Smooth muscle cell (in vitro differentiated cells): ENCODE measurements around the gene UBE2G1. TPM values are rescaled to one million over a fixed set of nuclear protein-coding genes. Genes with fewer than 3 reads are reported as not detected.

ENCODE experiments used
- DNase-seq: peaks from one replicate; lab custom pipeline; 2025; ENCODE audit not compliant: unreplicated experiment; lab: John Stamatoyannopoulos, UW
- H2AFZ ChIP-seq: fragments of 200-600 bp; sonication (generic); 2 replicates; pipeline ENCODE4 v1.6.0; 2016; ENCODE audit warnings: antibody characterized with exemption, low read depth, mild to moderate bottlenecking
- H3F3A ChIP-seq: fragments of 200-600 bp; sonication (generic); 2 replicates; pipeline ENCODE4 v1.6.0; 2017; ENCODE audit warnings: antibody characterized with exemption, low read depth
- H3K27ac ChIP-seq: fragments of 200-600 bp; sonication (generic); 2 replicates; pipeline ENCODE4 v1.5.1; 2016; ENCODE audit warnings: low read depth, mild to moderate bottlenecking
- H3K27me3 ChIP-seq: fragments of 200-600 bp; sonication (generic); 2 replicates; pipeline ENCODE4 v1.6.1; 2016; ENCODE audit warnings: low read depth, mild to moderate bottlenecking
- H3K36me3 ChIP-seq: fragments of 200-600 bp; sonication (generic); 2 replicates; pipeline ENCODE4 v1.5.1; 2016; ENCODE audit warnings: low read depth
- H3K4me1 ChIP-seq: fragments of 200-600 bp; sonication (generic); 2 replicates; pipeline ENCODE4 v1.5.1; 2016; ENCODE audit warnings: low read depth
- H3K4me2 ChIP-seq: fragments of 200-600 bp; sonication (generic); 2 replicates; pipeline ENCODE4 v1.6.0; 2016; ENCODE audit warnings: mild to moderate bottlenecking
- H3K4me3 ChIP-seq: fragments of 200-600 bp; sonication (generic); 2 replicates; pipeline ENCODE4 v1.5.1; 2016; ENCODE audit warnings: mild to moderate bottlenecking
- H3K79me2 ChIP-seq: fragments of 200-600 bp; sonication (generic); 2 replicates; pipeline ENCODE4 v1.6.0; 2016; ENCODE audit warnings: low read depth, mild to moderate bottlenecking
- H3K9ac ChIP-seq: fragments of 200-600 bp; sonication (generic); 2 replicates; pipeline ENCODE4 v1.6.0; 2016; ENCODE audit warnings: low read depth
- H3K9me3 ChIP-seq: fragments of 200-600 bp; sonication (generic); replicated peaks from 2 replicates; pipeline ENCODE4 v1.5.1; 2016; ENCODE audit warnings: low read depth
- H4K20me1 ChIP-seq: fragments of 200-600 bp; sonication (generic); 2 replicates; pipeline ENCODE4 v1.6.0; 2016; ENCODE audit warnings: low read depth
- WGBS: methylation state at CpG from one replicate; pipeline ENCODE4 v1.1.7; 2016; ENCODE audit warnings: low lambda C conversion rate; 5-methylcytosine and 5-hydroxymethylcytosine counted together
- polyA plus RNA-seq: library from polyadenylated mRNA; unstranded; fragments of >200 nt; fragmentation: Nextera tagmentation; extraction: Ambion mirVana; gene quantifications from 2 replicates; pipeline ENCODE4 v1.2.1, GENCODE V29; 2016
- total RNA-seq: library from RNA; depleted of rRNA; stranded (reverse); fragments of >200 nt; gene quantifications from 2 replicates; pipeline ENCODE4 v1.2.3, GENCODE V29; 2014
- TF ChIP-seq, protein P1 (sequence below): fragments of 200-600 bp; sonication (generic); IDR thresholded peaks from 2 replicates; pipeline ENCODE4 v1.5.1; 2017; ENCODE audit warnings: borderline replicate concordance, mild to moderate bottlenecking, antibody characterized with exemption; ENCODE audit not compliant: insufficient read depth, poor library complexity, severe bottlenecking

UBE2G1 gene
- total and polyA plus RNA-seq, 2 experiments from 2014 or later: 39.9 to 63.7 TPM

GRCh38 chr17:4272972-4273368 lies 93.5 kb downstream of the UBE2G1 start:
- Histone ChIP-seq H3K27ac (no peak overlapping the region), H3K36me3 (peaks cover 8% of the 10 kb centered on the region), H3K4me1 (no peaks in the 10 kb centered on the region), H2AFZ (no peak overlapping the region), H3K4me3 (no peak overlapping the region), H3K9me3 (no peaks in the 10 kb centered on the region), H3K9ac (no peak overlapping the region), H3F3A (no peaks in the 10 kb centered on the region), H4K20me1 (peaks cover 45% of the 10 kb centered on the region), H3K79me2 (peaks cover 10% of the 10 kb centered on the region), H3K4me2 (no peak overlapping the region), H3K27me3 (no peaks in the 10 kb centered on the region)
- 98% methylated on average over 4 of the region's 4 CpGs for WGBS
- DNase-seq: no peak
- TF ChIP-seq, protein P1, sequence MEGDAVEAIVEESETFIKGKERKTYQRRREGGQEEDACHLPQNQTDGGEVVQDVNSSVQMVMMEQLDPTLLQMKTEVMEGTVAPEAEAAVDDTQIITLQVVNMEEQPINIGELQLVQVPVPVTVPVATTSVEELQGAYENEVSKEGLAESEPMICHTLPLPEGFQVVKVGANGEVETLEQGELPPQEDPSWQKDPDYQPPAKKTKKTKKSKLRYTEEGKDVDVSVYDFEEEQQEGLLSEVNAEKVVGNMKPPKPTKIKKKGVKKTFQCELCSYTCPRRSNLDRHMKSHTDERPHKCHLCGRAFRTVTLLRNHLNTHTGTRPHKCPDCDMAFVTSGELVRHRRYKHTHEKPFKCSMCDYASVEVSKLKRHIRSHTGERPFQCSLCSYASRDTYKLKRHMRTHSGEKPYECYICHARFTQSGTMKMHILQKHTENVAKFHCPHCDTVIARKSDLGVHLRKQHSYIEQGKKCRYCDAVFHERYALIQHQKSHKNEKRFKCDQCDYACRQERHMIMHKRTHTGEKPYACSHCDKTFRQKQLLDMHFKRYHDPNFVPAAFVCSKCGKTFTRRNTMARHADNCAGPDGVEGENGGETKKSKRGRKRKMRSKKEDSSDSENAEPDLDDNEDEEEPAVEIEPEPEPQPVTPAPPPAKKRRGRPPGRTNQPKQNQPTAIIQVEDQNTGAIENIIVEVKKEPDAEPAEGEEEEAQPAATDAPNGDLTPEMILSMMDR: no peak

DNA sequence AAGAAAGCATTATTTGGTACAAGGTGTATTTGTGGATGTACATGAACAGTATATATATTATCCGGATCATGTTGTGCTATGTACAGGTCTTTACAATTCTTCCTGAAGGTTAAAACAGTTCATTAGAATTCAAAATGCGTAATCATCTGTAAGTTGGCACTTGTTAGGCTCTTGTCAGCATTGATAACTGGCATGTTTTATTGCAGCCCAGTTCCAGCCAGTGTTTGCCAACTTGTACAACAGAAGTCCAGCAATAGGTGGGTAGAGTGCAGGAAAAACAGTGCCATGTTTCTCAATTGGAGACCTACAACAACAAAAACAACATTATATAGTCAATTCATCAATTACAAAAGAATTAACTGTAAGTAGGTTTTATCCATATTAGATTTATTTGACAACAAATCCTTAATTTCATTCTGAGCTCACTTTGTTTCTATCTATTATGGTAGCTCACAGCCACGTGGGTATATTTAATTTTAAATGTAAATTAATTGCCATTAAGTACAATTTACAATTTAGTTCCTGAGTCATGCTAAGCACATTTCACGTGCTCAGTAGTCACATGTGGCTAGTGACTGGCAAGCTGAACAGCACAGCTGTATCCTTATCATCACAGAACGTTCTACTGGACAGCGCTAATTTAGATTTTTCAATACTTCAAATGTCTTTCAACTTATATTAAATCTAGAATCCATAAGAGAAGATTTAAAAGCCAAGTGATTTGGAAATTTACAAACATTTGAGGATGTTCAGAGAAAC lies 94.1 kb downstream of the UBE2G1 start:
- no peak overlapping the region for H2AFZ ChIP-seq
- no peak overlapping the region for H3K4me3 ChIP-seq
- DNase-seq: no peak
- no peak overlapping the region for H3K9ac ChIP-seq
- peaks cover 39% of the 10 kb centered on the region for H4K20me1 ChIP-seq
- H3K4me2 ChIP-seq: no peak overlapping the region
- no peaks in the 10 kb centered on the region for H3K27me3 ChIP-seq
- H3K4me1 ChIP-seq: no peaks in the 10 kb centered on the region
- no peaks in the 10 kb centered on the region for H3K9me3 ChIP-seq
- no peaks in the 10 kb centered on the region for H3F3A ChIP-seq
- H3K36me3 ChIP-seq: peaks cover 8% of the 10 kb centered on the region
- TF ChIP-seq, protein P1: no peak
- H3K79me2 ChIP-seq: peaks cover 9% of the 10 kb centered on the region
- H3K27ac ChIP-seq: no peak overlapping the region
- 95% methylated on average over 6 of the region's 6 CpGs for WGBS

GRCh38 chr17:4270736-4271135 lies 95.7 kb downstream of the UBE2G1 start:
- peaks cover 23% of the 10 kb centered on the region for H4K20me1 ChIP-seq
- no peak for DNase-seq
- no peak overlapping the region for H2AFZ ChIP-seq
- H3K36me3 ChIP-seq: peaks cover 8% of the 10 kb centered on the region
- H3K79me2 ChIP-seq: peaks cover 6% of the 10 kb centered on the region
- H3K4me3 ChIP-seq: no peak overlapping the region
- H3K4me1 ChIP-seq: no peaks in the 10 kb centered on the region
- H3K9me3 ChIP-seq: no peaks in the 10 kb centered on the region
- WGBS: 97% methylated on average over 3 of the region's 3 CpGs
- H3K9ac ChIP-seq: no peak overlapping the region
- H3K27ac ChIP-seq: no peak overlapping the region
- H3K4me2 ChIP-seq: no peak overlapping the region
- H3K27me3 ChIP-seq: no peaks in the 10 kb centered on the region
- no peaks in the 10 kb centered on the region for H3F3A ChIP-seq
- TF ChIP-seq, protein P1: no peak

DNA sequence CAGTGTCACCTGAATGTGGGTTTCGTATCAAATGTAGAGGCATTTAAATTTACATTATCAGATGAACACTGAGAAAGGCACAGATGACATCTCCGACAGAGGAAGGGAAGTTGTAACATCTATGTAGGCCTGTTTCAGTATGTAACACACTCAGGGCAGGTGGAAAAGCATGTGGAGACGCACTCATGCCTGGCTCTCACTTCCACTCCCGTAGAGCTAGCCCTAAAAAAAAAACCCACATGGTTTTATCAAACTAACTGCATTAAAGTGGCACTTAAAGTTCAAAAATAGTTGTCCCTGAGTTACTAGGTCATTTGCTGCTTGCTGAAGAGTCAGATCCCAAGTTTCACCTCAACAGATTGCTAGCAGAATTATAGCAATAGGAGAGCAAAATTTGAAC lies 96.6 kb downstream of the UBE2G1 start:
- H3K4me1 ChIP-seq: no peaks in the 10 kb centered on the region
- no peak overlapping the region for H2AFZ ChIP-seq
- no peak overlapping the region for H3K4me3 ChIP-seq
- no peak for DNase-seq
- 100% methylated on average over 4 of the region's 4 CpGs for WGBS
- no peaks in the 10 kb centered on the region for H3K9me3 ChIP-seq
- no peak overlapping the region for H3K9ac ChIP-seq
- H3K79me2 ChIP-seq: no peaks in the 10 kb centered on the region
- TF ChIP-seq, protein P1: no peak
- no peak overlapping the region for H3K27ac ChIP-seq
- H3K27me3 ChIP-seq: no peaks in the 10 kb centered on the region
- H3K36me3 ChIP-seq: peaks cover 8% of the 10 kb centered on the region
- peaks cover 15% of the 10 kb centered on the region for H4K20me1 ChIP-seq
- no peaks in the 10 kb centered on the region for H3F3A ChIP-seq
- no peak overlapping the region for H3K4me2 ChIP-seq
